Fibroblast of peridontal ligament (primary cell): Measurements from ENCODE around the gene WDR62.

Source experiments
- DNase-seq: peaks from one replicate; pipeline ENCODE4 v3.0.0-alpha.2; 2010; ENCODE audit errors: extremely low read depth

WDR62 gene

GRCh38 chr19:36054733-36055686, at the start of gene WDR62:
Gene WDR62, plus strand, starts transcription at chr19:36054897. Its CDS starts 75 bp downstream, at chr19:36054972.
- no peak for DNase-seq

GRCh38 chr19:36006955-36007354, 47.7 kb upstream of the WDR62 start:
- no peak for DNase-seq

GRCh38 chr19:36008336-36008978, 46.2 kb upstream of the WDR62 start, which contains the start of gene SYNE4:
Gene SYNE4, minus strand, starts transcription at chr19:36008813. Its CDS starts 132 bp downstream, at chr19:36008681.
- no peak for DNase-seq

GRCh38 chr19:36009220-36009619, 45.5 kb upstream of the WDR62 start:
- DNase-seq, result peak; percentile 43

- no peak for DNase-seq
Measured at GRCh38 chr19:36009633-36010379, 44.9 kb upstream of the WDR62 start.

- DNase-seq, result no peak
Measured at GRCh38 chr19:36010402-36010801, 44.3 kb upstream of the WDR62 start.

- no peak for DNase-seq
Measured at GRCh38 chr19:36013280-36014011, 41.3 kb upstream of the WDR62 start.

GRCh38 chr19:36014012-36014924, 40.4 kb upstream of the WDR62 start, which contains the start of gene ALKBH6:
Gene ALKBH6, minus strand, starts transcription at chr19:36014213. Its CDS starts 816 bp downstream, at chr19:36013397.
- DNase-seq, result peak; percentile 96

GRCh38 chr19:36019061-36019670, 35.5 kb upstream of the WDR62 start:
- DNase-seq, result no peak

- no peak for DNase-seq
Measured at GRCh38 chr19:36023432-36023831, 31.3 kb upstream of the WDR62 start.

- DNase-seq, result no peak
Measured at GRCh38 chr19:36025541-36025940, 29.2 kb upstream of the WDR62 start.

GRCh38 chr19:36026091-36026876, 28.4 kb upstream of the WDR62 start:
- DNase-seq, result no peak

GRCh38 chr19:36027696-36028095, 27.0 kb upstream of the WDR62 start:
- DNase-seq, result no peak

GRCh38 chr19:36028313-36029041, 26.2 kb upstream of the WDR62 start:
- DNase-seq, result no peak

GRCh38 chr19:36030264-36031148, 24.2 kb upstream of the WDR62 start:
- DNase-seq, result peak; percentile 53

- no peak for DNase-seq
Measured at GRCh38 chr19:36031308-36031707, 23.4 kb upstream of the WDR62 start.
